Vagina (tissue), 2 donors: ENCODE data around the gene PRDM16.

Experiments used
- CTCF ChIP-seq, 3 experiments: fragments of 450-650 bp in 2 of 3; fragments of 200-600 bp in 1 of 3; sonication (generic) in 1 of 3; IDR thresholded peaks; one replicate each; pipeline ENCODE4 v1.5.1; 2017 to 2019; ENCODE audit warnings: antibody characterized with exemption in 3 of 3, mild to moderate bottlenecking in 2 of 3, moderate library complexity in 2 of 3
- POLR2A ChIP-seq, 2 donors: fragments of 450-650 bp; IDR thresholded peaks; one replicate each; pipeline ENCODE4 v1.6.1; 2017; ENCODE audit warnings: antibody characterized with exemption in 2 of 2, mild to moderate bottlenecking in 2 of 2, moderate library complexity in 2 of 2
- POLR2AphosphoS5 ChIP-seq, 2 donors: sonication (generic); formaldehyde crosslinking; IDR thresholded peaks; one replicate each; pipeline ENCODE4 v1.9.0; 2017; ENCODE audit warnings: antibody characterized with exemption in 2 of 2, mild to moderate bottlenecking in 2 of 2, low read depth in 1 of 2; ENCODE audit not compliant: insufficient read depth in 1 of 2

GRCh38 chr1:3138623-3139151, 69.7 kb downstream of the PRDM16 start:
- TF ChIP-seq POLR2AphosphoS5 (IDR thresholded peaks at IDR 0.05; ENCODE audit: insufficient read depth in 1 of 2, low read depth in 1 of 2), result no peak
- TF ChIP-seq CTCF (IDR thresholded peaks at IDR 0.05), result no peak
- no peak for TF ChIP-seq POLR2A (IDR thresholded peaks at IDR 0.05)
